Tibial nerve (tissue), 4 donors: Measurements from ENCODE around the gene WNT5A. TPM values are rescaled to one million over a fixed set of nuclear protein-coding genes. Genes with fewer than 3 reads are reported as not detected.
A peak's percentile ranks its signal among the peaks of the same experiment; 100 is the strongest.

Experiments used
- DNase-seq, 2 donors: peaks; one replicate each; pipeline ENCODE4 v3.0.0-alpha.2; 2019; ENCODE audit warnings: low spot score in 2 of 2
- H3K27ac ChIP-seq, 4 donors: fragments of 200-600 bp; sonication (generic) in 3 of 4; one replicate each; pipeline ENCODE4 v1.5.1; 2017 to 2019; ENCODE audit warnings: mild to moderate bottlenecking in 1 of 4
- H3K27me3 ChIP-seq, 2 donors: fragments of 200-600 bp; sonication (generic) in 1 of 2; one replicate each; pipeline versions ENCODE4 v1.5.1 to v1.6.0; 2017 to 2019
- H3K36me3 ChIP-seq, 3 donors: fragments of 200-600 bp; sonication (generic); one replicate each; pipeline ENCODE4 v1.5.1; 2018 to 2019
- H3K4me1 ChIP-seq, 4 donors: fragments of 200-600 bp; sonication (generic) in 3 of 4; one replicate each; pipeline ENCODE4 v1.5.1; 2017 to 2019
- H3K4me3 ChIP-seq, 4 donors: fragments of 200-600 bp; sonication (generic) in 3 of 4; one replicate each; pipeline ENCODE4 v1.5.1; 2017 to 2019; ENCODE audit warnings: mild to moderate bottlenecking in 1 of 4, moderate library complexity in 1 of 4
- H3K9me3 ChIP-seq, 4 donors: fragments of 200-600 bp; sonication (generic) in 3 of 4; one replicate each; pipeline ENCODE4 v1.5.1; 2017 to 2019
- EP300 ChIP-seq, 2 donors: sonication (generic); formaldehyde crosslinking; IDR thresholded peaks; one replicate each; pipeline ENCODE4 v1.6.1; 2017; ENCODE audit warnings: antibody characterized with exemption in 2 of 2, mild to moderate bottlenecking in 1 of 2
- POLR2A ChIP-seq, 2 donors: fragments of 450-650 bp; IDR thresholded peaks; one replicate each; pipeline ENCODE4 v1.6.1; 2017; ENCODE audit warnings: antibody characterized with exemption in 2 of 2, mild to moderate bottlenecking in 2 of 2, moderate library complexity in 2 of 2
- WGBS, 2 donors: methylation state at CpG; one replicate each; pipeline ENCODE4 v1.1.5; 2018; 5-methylcytosine and 5-hydroxymethylcytosine counted together
- total RNA-seq, 4 donors: library from RNA; depleted of rRNA; stranded (reverse); fragments of >200 nt; gene quantifications; one replicate each; pipeline ENCODE4 v1.1.0, GENCODE V29; 2016
- TF ChIP-seq, protein P1 (sequence below), 5 experiments: fragments of 200-600 bp in 3 of 5; fragments of 450-650 bp in 2 of 5; sonication (generic) in 3 of 5; IDR thresholded peaks; one replicate each; pipeline ENCODE4 v1.5.1; 2016 to 2019; ENCODE audit warnings: antibody characterized with exemption in 5 of 5, mild to moderate bottlenecking in 3 of 5, moderate library complexity in 2 of 5

The WNT5A gene
- total RNA-seq, 4 donors from 2014 or later: 0.30 to 34.5 (median 9.3) TPM

DNA sequence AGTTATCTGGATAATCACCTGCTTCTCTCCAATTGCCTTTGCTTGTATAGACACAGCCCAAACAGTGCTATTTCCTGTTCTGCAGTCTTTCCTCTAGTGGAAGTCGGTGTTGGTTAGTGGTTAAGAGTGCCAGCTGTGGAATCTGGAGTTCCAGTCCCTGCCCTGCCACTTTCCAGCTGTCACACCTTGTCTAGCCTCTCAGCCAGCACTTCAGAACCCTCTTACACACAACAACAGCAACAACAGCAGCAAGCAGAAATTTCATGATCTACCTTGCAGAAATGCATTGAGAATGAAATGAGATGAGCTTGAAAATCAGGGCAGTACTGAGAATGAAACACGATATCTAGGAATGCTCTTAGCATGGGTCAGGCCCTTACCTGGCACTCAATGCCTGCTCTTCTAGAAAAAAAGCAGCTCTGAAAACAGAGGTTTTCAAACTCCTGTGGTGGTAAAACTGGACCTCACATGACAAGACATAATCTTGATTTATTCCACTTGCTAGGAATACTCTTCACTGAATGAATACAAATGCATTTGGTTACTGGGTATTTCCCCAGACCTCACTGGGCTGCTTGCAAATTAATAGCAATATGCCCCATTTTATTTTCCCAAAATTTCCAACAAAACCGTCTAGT is 3.3 kb upstream of the WNT5A start:
- 48 to 52% methylated on average over 3 of the region's 3 CpGs for whole genome bisulfite sequencing, 2 donors
- Histone ChIP-seq H3K9me3 (no peaks in the 10 kb centered on the region), H3K36me3 (no peaks in the 10 kb centered on the region), H3K27me3 (peaks cover 0 to 52% of the 10 kb centered on the region in 2 donors), H3K4me3 (no peak overlapping the region), H3K27ac (no peak overlapping the region), H3K4me1 (peaks cover 0 to 37% (median 11%) of the 10 kb centered on the region in 4 donors)
- TF ChIP-seq POLR2A (IDR thresholded peaks at IDR 0.05) (no peak), EP300 (IDR thresholded peaks at IDR 0.05) (no peak)
- TF ChIP-seq, protein P1, sequence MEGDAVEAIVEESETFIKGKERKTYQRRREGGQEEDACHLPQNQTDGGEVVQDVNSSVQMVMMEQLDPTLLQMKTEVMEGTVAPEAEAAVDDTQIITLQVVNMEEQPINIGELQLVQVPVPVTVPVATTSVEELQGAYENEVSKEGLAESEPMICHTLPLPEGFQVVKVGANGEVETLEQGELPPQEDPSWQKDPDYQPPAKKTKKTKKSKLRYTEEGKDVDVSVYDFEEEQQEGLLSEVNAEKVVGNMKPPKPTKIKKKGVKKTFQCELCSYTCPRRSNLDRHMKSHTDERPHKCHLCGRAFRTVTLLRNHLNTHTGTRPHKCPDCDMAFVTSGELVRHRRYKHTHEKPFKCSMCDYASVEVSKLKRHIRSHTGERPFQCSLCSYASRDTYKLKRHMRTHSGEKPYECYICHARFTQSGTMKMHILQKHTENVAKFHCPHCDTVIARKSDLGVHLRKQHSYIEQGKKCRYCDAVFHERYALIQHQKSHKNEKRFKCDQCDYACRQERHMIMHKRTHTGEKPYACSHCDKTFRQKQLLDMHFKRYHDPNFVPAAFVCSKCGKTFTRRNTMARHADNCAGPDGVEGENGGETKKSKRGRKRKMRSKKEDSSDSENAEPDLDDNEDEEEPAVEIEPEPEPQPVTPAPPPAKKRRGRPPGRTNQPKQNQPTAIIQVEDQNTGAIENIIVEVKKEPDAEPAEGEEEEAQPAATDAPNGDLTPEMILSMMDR (IDR thresholded peaks at IDR 0.05): no peak
- DNase-seq: no peak

DNA sequence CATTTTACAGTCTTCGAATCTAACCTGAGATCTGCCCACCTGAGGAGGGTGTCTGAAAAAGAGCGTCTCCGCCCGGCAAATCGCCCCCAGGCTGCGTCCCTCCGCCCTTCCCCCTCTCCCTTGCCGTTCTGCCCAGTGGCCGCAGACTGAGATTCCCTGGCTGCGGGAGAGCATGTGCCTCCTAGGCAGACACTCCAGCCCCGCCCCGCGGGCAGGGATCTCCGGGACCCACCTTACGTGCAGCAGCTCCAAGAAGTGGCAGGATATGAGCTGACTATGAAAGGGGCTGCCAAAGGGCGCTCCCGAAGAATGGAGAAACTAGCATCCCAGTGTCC is 2.7 kb upstream of the WNT5A start:
- TF ChIP-seq, protein P1 (IDR thresholded peaks at IDR 0.05): no peak
- TF ChIP-seq EP300 (IDR thresholded peaks at IDR 0.05): no peak
- TF ChIP-seq POLR2A (IDR thresholded peaks at IDR 0.05): no peak
- DNase-seq: no peak
- H3K27me3 ChIP-seq: peaks cover 0 to 55% of the 10 kb centered on the region in 2 donors
- peaks cover 0 to 44% (median 11%) of the 10 kb centered on the region in 4 donors for H3K4me1 ChIP-seq
- WGBS, 2 donors: 10 to 18% methylated on average over 16 to 17 of the region's 17 CpGs
- H3K4me3 ChIP-seq: no peak overlapping the region
- H3K36me3 ChIP-seq: no peaks in the 10 kb centered on the region
- H3K27ac ChIP-seq: no peak overlapping the region
- H3K9me3 ChIP-seq: no peaks in the 10 kb centered on the region

DNA sequence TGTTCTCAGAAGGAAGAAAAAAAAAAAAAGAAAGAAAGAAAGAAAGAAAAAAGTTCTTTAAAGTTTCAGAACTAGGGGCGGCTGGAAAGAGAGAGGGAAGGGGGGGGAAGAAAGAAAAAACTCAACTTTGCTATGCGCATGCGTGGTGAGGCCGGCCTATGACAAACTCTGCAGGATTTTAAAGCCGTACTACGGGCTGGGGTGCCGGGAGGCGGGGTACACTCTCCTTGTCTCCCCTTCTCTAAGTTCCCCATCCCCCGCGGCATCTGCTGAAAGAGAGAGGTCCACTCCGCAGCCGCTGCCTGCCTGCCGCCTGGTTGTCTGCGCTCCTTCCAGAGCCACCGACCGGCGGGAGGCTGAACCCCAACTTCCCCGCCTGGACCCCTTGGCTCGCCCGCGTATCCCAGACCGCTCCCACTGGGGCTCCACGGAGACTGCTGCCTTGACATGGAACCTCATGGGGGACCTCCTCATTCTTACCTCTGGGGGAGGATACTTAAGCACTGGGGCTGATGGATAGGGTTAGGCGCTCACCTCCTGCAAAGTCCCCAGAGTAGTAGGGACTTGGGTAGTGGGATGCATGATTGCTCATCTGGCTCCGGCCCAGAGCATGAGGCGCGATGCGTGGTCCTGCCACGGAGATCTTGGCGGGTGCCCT is 1.4 kb upstream of the WNT5A start:
- H3K27ac ChIP-seq: peak overlapping the region in 1 of 4 donors; percentile 65
- no peaks in the 10 kb centered on the region for H3K9me3 ChIP-seq
- TF ChIP-seq, protein P1 (IDR thresholded peaks at IDR 0.05): no peak
- no peak for TF ChIP-seq EP300 (IDR thresholded peaks at IDR 0.05)
- no peak for TF ChIP-seq POLR2A (IDR thresholded peaks at IDR 0.05)
- peak overlapping the region; percentile 39 to 90 (median 52) for H3K4me3 ChIP-seq
- WGBS, 2 donors: 2% methylated on average over 22 to 30 of the region's 30 CpGs
- no peak for DNase-seq
- peaks cover 0 to 46% (median 11%) of the 10 kb centered on the region in 4 donors for H3K4me1 ChIP-seq
- H3K27me3 ChIP-seq: peaks cover 0 to 66% of the 10 kb centered on the region in 2 donors
- H3K36me3 ChIP-seq: no peaks in the 10 kb centered on the region

DNA sequence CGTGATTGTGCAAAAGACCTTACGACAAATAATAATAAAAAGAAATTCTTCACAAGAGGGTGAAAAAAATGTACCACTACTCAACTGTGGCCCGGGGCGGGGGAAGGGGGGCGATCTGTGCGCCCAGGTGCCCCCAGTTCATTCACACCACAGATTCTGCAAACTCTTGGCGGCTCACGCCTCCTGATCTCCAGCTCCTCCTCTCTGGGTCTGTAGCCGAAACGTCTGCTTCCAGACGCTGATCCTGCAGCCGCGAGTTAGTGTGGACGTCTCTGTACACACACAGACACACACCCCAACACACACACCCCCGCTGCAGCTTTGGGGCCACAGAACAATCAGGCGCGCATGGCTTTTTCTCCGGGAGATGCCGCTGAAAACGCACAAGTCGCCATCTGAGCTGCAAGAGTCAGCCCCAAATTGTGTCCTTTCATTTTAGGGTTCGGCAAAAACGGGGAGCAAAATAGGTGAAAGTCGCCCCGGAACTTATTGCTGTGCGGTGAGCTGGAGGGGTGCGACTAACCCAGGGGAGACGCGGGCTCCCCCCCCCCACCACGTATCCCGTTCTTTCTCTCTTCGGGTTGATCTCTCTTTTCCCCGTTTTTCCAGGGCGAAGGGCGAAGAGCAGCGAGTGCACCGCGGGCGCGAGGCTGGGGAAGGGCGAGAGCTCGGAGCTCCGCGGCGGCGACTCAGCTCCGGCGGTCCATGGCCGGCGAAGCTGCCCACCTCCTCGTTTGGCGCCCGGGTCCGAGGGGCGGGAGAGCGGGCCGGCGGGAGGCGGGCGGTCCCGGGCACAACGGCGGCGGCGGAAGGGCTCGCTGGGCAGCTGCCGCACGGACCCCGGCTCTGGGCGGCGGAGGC is 505 bp upstream of the WNT5A start:
- H3K4me3 ChIP-seq: peak overlapping the region; percentile 39 to 90 (median 52)
- H3K9me3 ChIP-seq: no peaks in the 10 kb centered on the region
- no peaks in the 10 kb centered on the region for H3K36me3 ChIP-seq
- 1% methylated on average over 42 to 62 of the region's 71 CpGs for WGBS, 2 donors
- H3K27me3 ChIP-seq: peaks cover 0 to 75% of the 10 kb centered on the region in 2 donors
- no peak for TF ChIP-seq POLR2A (IDR thresholded peaks at IDR 0.05)
- no peak for TF ChIP-seq EP300 (IDR thresholded peaks at IDR 0.05)
- TF ChIP-seq, protein P1 (IDR thresholded peaks at IDR 0.05): no peak
- H3K27ac ChIP-seq: peak overlapping the region in 2 of 4 donors; percentile 51 to 65
- DNase-seq: no peak
- peaks cover 0 to 50% (median 14%) of the 10 kb centered on the region in 4 donors for H3K4me1 ChIP-seq
